WTC11 (cell line): ENCODE measurements around the gene MRPS18B. TPM values are rescaled to one million over a fixed set of nuclear protein-coding genes. Genes with fewer than 3 reads are reported as not detected.
A peak's percentile ranks its signal among the peaks of the same experiment; 100 is the strongest.

Experiments
- ATAC-seq: fragments of 200-7000 bp; cut with Tn5 transposase; 2 replicates; pipeline ENCODE4 v1.10.0; 2021; ENCODE audit warnings: mild to moderate bottlenecking, moderate library complexity
- CTCF ChIA-PET: fragments of 300-600 bp; sonication (Branson Sonifier 250); formaldehyde crosslinking; loops from one replicate; lab custom pipeline; 2021; ENCODE audit warnings: antibody characterized with exemption; lab: Charles Lee
- POLR2A ChIA-PET: fragments of 350-600 bp; sonication (Branson Sonifier 250); formaldehyde crosslinking; loops from one replicate; lab custom pipeline; 2021; ENCODE audit warnings: antibody characterized with exemption; lab: Charles Lee
- DNase-seq: peaks from one replicate; pipeline ENCODE4 v3.0.0; 2021; ENCODE audit warnings: low spot score
- H3K27ac Mint-ChIP-seq: 2 replicates; pipeline ENCODE4 v1.8.0; 2021; ENCODE audit warnings: mixed read lengths
- H3K27me3 Mint-ChIP-seq: 2 replicates; pipeline ENCODE4 v1.8.0; 2021; ENCODE audit warnings: low read depth, mild to moderate bottlenecking, moderate library complexity, mixed read lengths
- H3K36me3 Mint-ChIP-seq: 2 replicates; pipeline ENCODE4 v1.8.0; 2021; ENCODE audit warnings: mixed read lengths
- H3K4me1 Mint-ChIP-seq: 2 replicates; pipeline ENCODE4 v1.8.0; 2022; ENCODE audit warnings: mixed read lengths
- H3K4me3 Mint-ChIP-seq: 2 replicates; pipeline ENCODE4 v1.8.0; 2021; ENCODE audit warnings: mild to moderate bottlenecking, moderate library complexity, mixed read lengths
- H3K9me3 Mint-ChIP-seq: 2 replicates; pipeline ENCODE4 v1.8.0; 2021; ENCODE audit warnings: mixed read lengths
- ATF1 ChIP-seq: sonication (generic); formaldehyde crosslinking; IDR thresholded peaks from 2 replicates; pipeline ENCODE4 v1.8.1; 2023; ENCODE audit warnings: mild to moderate bottlenecking, moderate library complexity, missing genetic modification reagents
- CREB1 ChIP-seq: sonication (generic); formaldehyde crosslinking; IDR thresholded peaks from 2 replicates; pipeline ENCODE4 v1.8.0; 2023; ENCODE audit warnings: mild to moderate bottlenecking, missing genetic modification reagents
- CREM ChIP-seq: sonication (generic); formaldehyde crosslinking; IDR thresholded peaks from 2 replicates; pipeline ENCODE4 v1.8.1; 2022; ENCODE audit warnings: mild to moderate bottlenecking, missing genetic modification reagents, moderate library complexity
- ELF4 ChIP-seq: sonication (generic); formaldehyde crosslinking; IDR thresholded peaks from 2 replicates; pipeline ENCODE4 v1.8.1; 2022; ENCODE audit warnings: low read depth, mild to moderate bottlenecking, moderate library complexity, missing genetic modification reagents
- ETV6 ChIP-seq: sonication (generic); formaldehyde crosslinking; IDR thresholded peaks from 2 replicates; pipeline ENCODE4 v1.8.1; 2022; ENCODE audit warnings: mild to moderate bottlenecking, missing genetic modification reagents
- FOXK1 ChIP-seq: sonication (generic); formaldehyde crosslinking; IDR thresholded peaks from 2 replicates; pipeline ENCODE4 v1.8.0; 2022; ENCODE audit warnings: mild to moderate bottlenecking, moderate library complexity, missing genetic modification reagents
- FOXP1 ChIP-seq: sonication (generic); formaldehyde crosslinking; IDR thresholded peaks from 2 replicates; pipeline ENCODE4 v1.8.0; 2022; ENCODE audit warnings: missing genetic modification reagents, mild to moderate bottlenecking, moderate library complexity, borderline replicate concordance
- KAT7 ChIP-seq: sonication (generic); formaldehyde crosslinking; IDR thresholded peaks from 2 replicates; pipeline ENCODE4 v1.8.1; 2023; ENCODE audit warnings: missing genetic modification reagents, mild to moderate bottlenecking, borderline replicate concordance
- MYBL2 ChIP-seq: sonication (generic); formaldehyde crosslinking; IDR thresholded peaks from 2 replicates; pipeline ENCODE4 v1.8.1; 2023; ENCODE audit warnings: mild to moderate bottlenecking, moderate library complexity, missing genetic modification reagents
- PRRX2 ChIP-seq: fragments of 250-450 bp; sonication (Bioruptor Pico); IDR thresholded peaks from 2 replicates; pipeline ENCODE4 v1.8.0; 2021; ENCODE audit warnings: mild to moderate bottlenecking
- SP1 ChIP-seq: sonication (generic); formaldehyde crosslinking; conservative IDR thresholded peaks from 2 replicates; pipeline ENCODE4 v1.8.1; 2022; ENCODE audit warnings: missing genetic modification reagents
- TEAD1 ChIP-seq: sonication (generic); formaldehyde crosslinking; IDR thresholded peaks from 2 replicates; pipeline ENCODE4 v1.8.0; 2022; ENCODE audit warnings: mild to moderate bottlenecking, missing genetic modification reagents
- ZNF232 ChIP-seq: sonication (generic); formaldehyde crosslinking; IDR thresholded peaks from 2 replicates; pipeline ENCODE4 v1.8.0; 2022; ENCODE audit warnings: mild to moderate bottlenecking, missing genetic modification reagents
- ZNF263 ChIP-seq: sonication (generic); formaldehyde crosslinking; IDR thresholded peaks from 2 replicates; pipeline ENCODE4 v1.8.1; 2022; ENCODE audit warnings: low read depth, mild to moderate bottlenecking, moderate library complexity, missing genetic modification reagents
- ZNF671 ChIP-seq: fragments of 250-450 bp; sonication (Bioruptor Pico); IDR thresholded peaks from 2 replicates; pipeline ENCODE4 v1.8.0; 2021; ENCODE audit warnings: mild to moderate bottlenecking
- total RNA-seq: library from RNA; stranded (reverse); gene quantifications from 3 replicates; pipeline ENCODE4 v1.2.3, GENCODE V29; 2021
- TF ChIP-seq, protein P1 (sequence below): sonication (generic); formaldehyde crosslinking; IDR thresholded peaks from 2 replicates; pipeline ENCODE4 v1.8.1; 2022; ENCODE audit warnings: mild to moderate bottlenecking, missing genetic modification reagents, moderate library complexity, borderline replicate concordance
- TF ChIP-seq, protein P2 (sequence below): sonication (generic); formaldehyde crosslinking; IDR thresholded peaks from 2 replicates; pipeline ENCODE4 v1.8.0; 2022; ENCODE audit warnings: mild to moderate bottlenecking, missing genetic modification reagents
- TF ChIP-seq, protein P3 (sequence below): sonication (generic); formaldehyde crosslinking; IDR thresholded peaks from 2 replicates; pipeline ENCODE4 v1.8.0; 2022; ENCODE audit warnings: mild to moderate bottlenecking, missing genetic modification reagents
- TF ChIP-seq, protein P4 (sequence below): sonication (generic); formaldehyde crosslinking; IDR thresholded peaks from 2 replicates; pipeline ENCODE4 v1.8.1; 2023; ENCODE audit warnings: mild to moderate bottlenecking, missing genetic modification reagents, moderate library complexity
- TF ChIP-seq, protein P5 (sequence below): sonication (generic); formaldehyde crosslinking; IDR thresholded peaks from 2 replicates; pipeline ENCODE4 v1.8.0; 2023; ENCODE audit warnings: missing genetic modification reagents
- TF ChIP-seq, protein P6 (sequence below): sonication (generic); formaldehyde crosslinking; IDR thresholded peaks from 2 replicates; pipeline ENCODE4 v1.8.0; 2023; ENCODE audit warnings: mild to moderate bottlenecking, missing genetic modification reagents
- TF ChIP-seq, protein P7 (sequence below): sonication (generic); formaldehyde crosslinking; IDR thresholded peaks from 2 replicates; pipeline ENCODE4 v1.8.0; 2022; ENCODE audit warnings: mild to moderate bottlenecking, missing genetic modification reagents
- TF ChIP-seq, protein P8 (sequence below): sonication (generic); formaldehyde crosslinking; IDR thresholded peaks from 2 replicates; pipeline ENCODE4 v1.8.1; 2023; ENCODE audit warnings: mild to moderate bottlenecking, missing genetic modification reagents, borderline replicate concordance

Gene MRPS18B
- total RNA-seq, 1 experiment from 2014 or later = 67.8 TPM

DNA sequence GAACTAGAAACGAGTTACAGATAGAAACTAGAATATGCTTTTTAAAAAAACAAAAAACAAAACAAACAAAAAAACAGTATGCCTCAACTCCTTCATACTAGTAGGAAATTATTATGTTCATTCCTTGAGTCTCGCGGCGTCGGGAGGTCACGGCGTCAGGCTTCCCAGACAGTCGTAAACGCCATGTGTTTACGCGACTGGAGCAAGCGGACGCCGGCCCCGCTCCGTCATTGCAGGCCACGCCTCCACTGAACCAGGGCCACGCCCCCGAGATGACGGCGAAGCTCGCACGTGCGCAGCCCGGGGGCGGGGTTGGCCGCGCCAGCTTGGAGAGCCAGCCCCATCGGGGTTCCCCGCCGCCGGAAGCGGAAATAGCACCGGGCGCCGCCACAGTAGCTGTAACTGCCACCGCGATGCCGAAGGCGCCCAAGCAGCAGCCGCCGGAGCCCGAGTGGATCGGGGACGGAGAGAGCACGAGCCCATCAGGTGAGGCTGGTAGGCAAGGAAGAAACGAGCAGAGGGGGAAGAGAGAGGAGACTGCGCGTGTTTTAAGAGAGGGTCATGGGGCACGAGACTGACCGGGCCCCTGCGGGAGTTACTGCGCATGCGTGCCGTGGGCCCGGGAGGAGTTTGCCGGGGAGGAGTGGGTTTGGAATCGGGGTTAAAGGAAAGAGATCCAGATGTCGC lies 46.4 kb upstream of the MRPS18B start, which contains the start of gene ABCF1:
Gene ABCF1 (plus strand): TSS at position 368 of the 687 bp plus-strand sequence. CDS start 46 bp downstream, at position 414.
- Mint-ChIP-seq H3K27me3 (peaks cover 10% of the 10 kb centered on the region), H3K4me3 (peak within 1 kb of the TSS; percentile 99), H3K27ac (peak within 1 kb of the TSS; percentile 98), H3K4me1 (peaks cover 33% of the 10 kb centered on the region), H3K36me3 (peaks cover 2% of the 10 kb centered on the region; the same call in 1 of the 2 replicates), H3K9me3 (no peaks in the 10 kb centered on the region)
- ATAC-seq = peak; percentile 93
- DNase-seq = peak; percentile 99
- ChIA-PET CTCF (interaction anchor here (0.9 to 1.6 kb wide), 14 partner anchors 16 to 159 kb away, joined by 3 to 12 read pairs (median 4); partner anchors contain the start of gene DHX16), POLR2A (interaction anchor here (0.6 to 1.1 kb wide), 6 partner anchors 14 to 89 kb away, joined by 3 to 6 read pairs (median 4); partner anchors contain the start of genes GNL1, MRPS18B, PPP1R10 and PRR3)
- TF ChIP-seq CREB1 (CRISPR knock-in tag) = 0 out of 2 replicates have a peak, but pooled peaks have one; percentile 34
- TF ChIP-seq, protein P1, sequence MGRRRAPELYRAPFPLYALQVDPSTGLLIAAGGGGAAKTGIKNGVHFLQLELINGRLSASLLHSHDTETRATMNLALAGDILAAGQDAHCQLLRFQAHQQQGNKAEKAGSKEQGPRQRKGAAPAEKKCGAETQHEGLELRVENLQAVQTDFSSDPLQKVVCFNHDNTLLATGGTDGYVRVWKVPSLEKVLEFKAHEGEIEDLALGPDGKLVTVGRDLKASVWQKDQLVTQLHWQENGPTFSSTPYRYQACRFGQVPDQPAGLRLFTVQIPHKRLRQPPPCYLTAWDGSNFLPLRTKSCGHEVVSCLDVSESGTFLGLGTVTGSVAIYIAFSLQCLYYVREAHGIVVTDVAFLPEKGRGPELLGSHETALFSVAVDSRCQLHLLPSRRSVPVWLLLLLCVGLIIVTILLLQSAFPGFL (CRISPR knock-in tag) = no peak; the same call in 1 of the 2 replicates
- TF ChIP-seq, protein P2, sequence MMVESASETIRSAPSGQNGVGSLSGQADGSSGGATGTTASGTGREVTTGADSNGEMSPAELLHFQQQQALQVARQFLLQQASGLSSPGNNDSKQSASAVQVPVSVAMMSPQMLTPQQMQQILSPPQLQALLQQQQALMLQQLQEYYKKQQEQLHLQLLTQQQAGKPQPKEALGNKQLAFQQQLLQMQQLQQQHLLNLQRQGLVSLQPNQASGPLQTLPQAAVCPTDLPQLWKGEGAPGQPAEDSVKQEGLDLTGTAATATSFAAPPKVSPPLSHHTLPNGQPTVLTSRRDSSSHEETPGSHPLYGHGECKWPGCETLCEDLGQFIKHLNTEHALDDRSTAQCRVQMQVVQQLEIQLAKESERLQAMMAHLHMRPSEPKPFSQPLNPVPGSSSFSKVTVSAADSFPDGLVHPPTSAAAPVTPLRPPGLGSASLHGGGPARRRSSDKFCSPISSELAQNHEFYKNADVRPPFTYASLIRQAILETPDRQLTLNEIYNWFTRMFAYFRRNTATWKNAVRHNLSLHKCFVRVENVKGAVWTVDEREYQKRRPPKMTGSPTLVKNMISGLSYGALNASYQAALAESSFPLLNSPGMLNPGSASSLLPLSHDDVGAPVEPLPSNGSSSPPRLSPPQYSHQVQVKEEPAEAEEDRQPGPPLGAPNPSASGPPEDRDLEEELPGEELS = peak; percentile 96
- peak; percentile 20; the same call in 1 of the 2 replicates for TF ChIP-seq MYBL2
- TF ChIP-seq FOXK1 (CRISPR knock-in tag) = peak; percentile 99
- peak; percentile 20; the same call in 1 of the 2 replicates for TF ChIP-seq FOXP1 (CRISPR knock-in tag)
- no peak for TF ChIP-seq ZNF671 (CRISPR knock-in tag)
- TF ChIP-seq, protein P3, sequence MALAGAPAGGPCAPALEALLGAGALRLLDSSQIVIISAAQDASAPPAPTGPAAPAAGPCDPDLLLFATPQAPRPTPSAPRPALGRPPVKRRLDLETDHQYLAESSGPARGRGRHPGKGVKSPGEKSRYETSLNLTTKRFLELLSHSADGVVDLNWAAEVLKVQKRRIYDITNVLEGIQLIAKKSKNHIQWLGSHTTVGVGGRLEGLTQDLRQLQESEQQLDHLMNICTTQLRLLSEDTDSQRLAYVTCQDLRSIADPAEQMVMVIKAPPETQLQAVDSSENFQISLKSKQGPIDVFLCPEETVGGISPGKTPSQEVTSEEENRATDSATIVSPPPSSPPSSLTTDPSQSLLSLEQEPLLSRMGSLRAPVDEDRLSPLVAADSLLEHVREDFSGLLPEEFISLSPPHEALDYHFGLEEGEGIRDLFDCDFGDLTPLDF (CRISPR knock-in tag) = 0 out of 2 replicates have a peak, but pooled peaks have one; percentile 10
- peak; percentile 43; the same call in 1 of the 2 replicates for TF ChIP-seq ZNF232 (CRISPR knock-in tag)
- peak; percentile 86; the same call in 1 of the 2 replicates for TF ChIP-seq ATF1 (CRISPR knock-in tag)
- TF ChIP-seq, protein P4, sequence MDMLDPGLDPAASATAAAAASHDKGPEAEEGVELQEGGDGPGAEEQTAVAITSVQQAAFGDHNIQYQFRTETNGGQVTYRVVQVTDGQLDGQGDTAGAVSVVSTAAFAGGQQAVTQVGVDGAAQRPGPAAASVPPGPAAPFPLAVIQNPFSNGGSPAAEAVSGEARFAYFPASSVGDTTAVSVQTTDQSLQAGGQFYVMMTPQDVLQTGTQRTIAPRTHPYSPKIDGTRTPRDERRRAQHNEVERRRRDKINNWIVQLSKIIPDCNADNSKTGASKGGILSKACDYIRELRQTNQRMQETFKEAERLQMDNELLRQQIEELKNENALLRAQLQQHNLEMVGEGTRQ (CRISPR knock-in tag) = peak; percentile 81
- peak; percentile 89 for TF ChIP-seq ETV6 (CRISPR knock-in tag)
- TF ChIP-seq ZNF263 (CRISPR knock-in tag) = 0 out of 2 replicates have a peak, but pooled peaks have one; percentile 43
- TF ChIP-seq, protein P5, sequence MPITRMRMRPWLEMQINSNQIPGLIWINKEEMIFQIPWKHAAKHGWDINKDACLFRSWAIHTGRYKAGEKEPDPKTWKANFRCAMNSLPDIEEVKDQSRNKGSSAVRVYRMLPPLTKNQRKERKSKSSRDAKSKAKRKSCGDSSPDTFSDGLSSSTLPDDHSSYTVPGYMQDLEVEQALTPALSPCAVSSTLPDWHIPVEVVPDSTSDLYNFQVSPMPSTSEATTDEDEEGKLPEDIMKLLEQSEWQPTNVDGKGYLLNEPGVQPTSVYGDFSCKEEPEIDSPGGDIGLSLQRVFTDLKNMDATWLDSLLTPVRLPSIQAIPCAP (CRISPR knock-in tag) = peak; percentile 81
- TF ChIP-seq PRRX2 = no peak
- TF ChIP-seq, protein P6, sequence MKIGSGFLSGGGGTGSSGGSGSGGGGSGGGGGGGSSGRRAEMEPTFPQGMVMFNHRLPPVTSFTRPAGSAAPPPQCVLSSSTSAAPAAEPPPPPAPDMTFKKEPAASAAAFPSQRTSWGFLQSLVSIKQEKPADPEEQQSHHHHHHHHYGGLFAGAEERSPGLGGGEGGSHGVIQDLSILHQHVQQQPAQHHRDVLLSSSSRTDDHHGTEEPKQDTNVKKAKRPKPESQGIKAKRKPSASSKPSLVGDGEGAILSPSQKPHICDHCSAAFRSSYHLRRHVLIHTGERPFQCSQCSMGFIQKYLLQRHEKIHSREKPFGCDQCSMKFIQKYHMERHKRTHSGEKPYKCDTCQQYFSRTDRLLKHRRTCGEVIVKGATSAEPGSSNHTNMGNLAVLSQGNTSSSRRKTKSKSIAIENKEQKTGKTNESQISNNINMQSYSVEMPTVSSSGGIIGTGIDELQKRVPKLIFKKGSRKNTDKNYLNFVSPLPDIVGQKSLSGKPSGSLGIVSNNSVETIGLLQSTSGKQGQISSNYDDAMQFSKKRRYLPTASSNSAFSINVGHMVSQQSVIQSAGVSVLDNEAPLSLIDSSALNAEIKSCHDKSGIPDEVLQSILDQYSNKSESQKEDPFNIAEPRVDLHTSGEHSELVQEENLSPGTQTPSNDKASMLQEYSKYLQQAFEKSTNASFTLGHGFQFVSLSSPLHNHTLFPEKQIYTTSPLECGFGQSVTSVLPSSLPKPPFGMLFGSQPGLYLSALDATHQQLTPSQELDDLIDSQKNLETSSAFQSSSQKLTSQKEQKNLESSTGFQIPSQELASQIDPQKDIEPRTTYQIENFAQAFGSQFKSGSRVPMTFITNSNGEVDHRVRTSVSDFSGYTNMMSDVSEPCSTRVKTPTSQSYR (CRISPR knock-in tag) = no peak
- TF ChIP-seq, protein P7, sequence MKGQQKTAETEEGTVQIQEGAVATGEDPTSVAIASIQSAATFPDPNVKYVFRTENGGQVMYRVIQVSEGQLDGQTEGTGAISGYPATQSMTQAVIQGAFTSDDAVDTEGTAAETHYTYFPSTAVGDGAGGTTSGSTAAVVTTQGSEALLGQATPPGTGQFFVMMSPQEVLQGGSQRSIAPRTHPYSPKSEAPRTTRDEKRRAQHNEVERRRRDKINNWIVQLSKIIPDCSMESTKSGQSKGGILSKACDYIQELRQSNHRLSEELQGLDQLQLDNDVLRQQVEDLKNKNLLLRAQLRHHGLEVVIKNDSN = peak; percentile 77
- TF ChIP-seq ELF4 (CRISPR knock-in tag) = no peak
- TF ChIP-seq, protein P8, sequence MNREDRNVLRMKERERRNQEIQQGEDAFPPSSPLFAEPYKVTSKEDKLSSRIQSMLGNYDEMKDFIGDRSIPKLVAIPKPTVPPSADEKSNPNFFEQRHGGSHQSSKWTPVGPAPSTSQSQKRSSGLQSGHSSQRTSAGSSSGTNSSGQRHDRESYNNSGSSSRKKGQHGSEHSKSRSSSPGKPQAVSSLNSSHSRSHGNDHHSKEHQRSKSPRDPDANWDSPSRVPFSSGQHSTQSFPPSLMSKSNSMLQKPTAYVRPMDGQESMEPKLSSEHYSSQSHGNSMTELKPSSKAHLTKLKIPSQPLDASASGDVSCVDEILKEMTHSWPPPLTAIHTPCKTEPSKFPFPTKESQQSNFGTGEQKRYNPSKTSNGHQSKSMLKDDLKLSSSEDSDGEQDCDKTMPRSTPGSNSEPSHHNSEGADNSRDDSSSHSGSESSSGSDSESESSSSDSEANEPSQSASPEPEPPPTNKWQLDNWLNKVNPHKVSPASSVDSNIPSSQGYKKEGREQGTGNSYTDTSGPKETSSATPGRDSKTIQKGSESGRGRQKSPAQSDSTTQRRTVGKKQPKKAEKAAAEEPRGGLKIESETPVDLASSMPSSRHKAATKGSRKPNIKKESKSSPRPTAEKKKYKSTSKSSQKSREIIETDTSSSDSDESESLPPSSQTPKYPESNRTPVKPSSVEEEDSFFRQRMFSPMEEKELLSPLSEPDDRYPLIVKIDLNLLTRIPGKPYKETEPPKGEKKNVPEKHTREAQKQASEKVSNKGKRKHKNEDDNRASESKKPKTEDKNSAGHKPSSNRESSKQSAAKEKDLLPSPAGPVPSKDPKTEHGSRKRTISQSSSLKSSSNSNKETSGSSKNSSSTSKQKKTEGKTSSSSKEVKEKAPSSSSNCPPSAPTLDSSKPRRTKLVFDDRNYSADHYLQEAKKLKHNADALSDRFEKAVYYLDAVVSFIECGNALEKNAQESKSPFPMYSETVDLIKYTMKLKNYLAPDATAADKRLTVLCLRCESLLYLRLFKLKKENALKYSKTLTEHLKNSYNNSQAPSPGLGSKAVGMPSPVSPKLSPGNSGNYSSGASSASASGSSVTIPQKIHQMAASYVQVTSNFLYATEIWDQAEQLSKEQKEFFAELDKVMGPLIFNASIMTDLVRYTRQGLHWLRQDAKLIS (CRISPR knock-in tag) = no peak
- TF ChIP-seq TEAD1 (CRISPR knock-in tag) = peak; percentile 91; the same call in 1 of the 2 replicates
- TF ChIP-seq SP1 = peak; percentile 88
- TF ChIP-seq KAT7 (CRISPR knock-in tag) = no peak
- TF ChIP-seq CREM = peak; percentile 78
